Trophoblast cell (in vitro differentiated cells and primary cell): ENCODE measurements around the gene GHR.

Experiments
- DNase-seq, 2 donors: peaks; one replicate each; pipeline ENCODE4 v3.0.0-alpha.2; 2016
- H2AFZ ChIP-seq: 2 replicates; pipeline ENCODE4 v1.6.1; 2013; ENCODE audit warnings: low read length, moderate library complexity, mild to moderate bottlenecking; ENCODE audit not compliant: insufficient read depth, poor library complexity
- H2AK5ac ChIP-seq: 2 replicates; pipeline ENCODE4 v1.6.1; 2013; ENCODE audit warnings: mild to moderate bottlenecking, low read length
- H2BK120ac ChIP-seq: 2 replicates; pipeline ENCODE4 v1.6.1; 2013; ENCODE audit warnings: low read length, mild to moderate bottlenecking, moderate library complexity; ENCODE audit not compliant: insufficient read depth, poor library complexity
- H2BK12ac ChIP-seq: 2 replicates; pipeline ENCODE4 v1.6.1; 2013; ENCODE audit warnings: mild to moderate bottlenecking, low read length, moderate library complexity
- H2BK5ac ChIP-seq: 2 replicates; pipeline ENCODE4 v1.6.1; 2013; ENCODE audit warnings: low read length, low read depth, moderate library complexity, mild to moderate bottlenecking; ENCODE audit not compliant: poor library complexity
- H3K14ac ChIP-seq: 2 replicates; pipeline ENCODE4 v1.6.1; 2013; ENCODE audit warnings: mild to moderate bottlenecking, low read length
- H3K18ac ChIP-seq: 2 replicates; pipeline ENCODE4 v1.6.1; 2013; ENCODE audit warnings: mild to moderate bottlenecking, low read length
- H3K23ac ChIP-seq: 2 replicates; pipeline ENCODE4 v1.6.1; 2013; ENCODE audit warnings: low read length
- H3K27ac ChIP-seq: 2 replicates; pipeline ENCODE4 v1.5.1; 2013; ENCODE audit warnings: low read depth, mild to moderate bottlenecking, inconsistent platforms, low read length, moderate library complexity
- H3K27me3 ChIP-seq: 2 replicates; pipeline ENCODE4 v1.6.1; 2013; ENCODE audit warnings: inconsistent platforms, mild to moderate bottlenecking, low read length, moderate library complexity; ENCODE audit not compliant: insufficient read depth
- H3K36me3 ChIP-seq, 2 experiments: 1 replicate in 1 of 2; 2 replicates in 1 of 2; pipeline ENCODE4 v1.6.1; 2013; ENCODE audit warnings: low read length in 2 of 2, mild to moderate bottlenecking in 2 of 2, moderate library complexity in 1 of 2; ENCODE audit not compliant: insufficient read depth in 2 of 2, control insufficient read depth in 1 of 2
- H3K4ac ChIP-seq: 2 replicates; pipeline ENCODE4 v1.6.1; 2013; ENCODE audit warnings: low read depth, mild to moderate bottlenecking, low read length, moderate library complexity
- H3K4me1 ChIP-seq, 2 experiments: 1 replicate in 1 of 2; 2 replicates in 1 of 2; pipeline ENCODE4 v1.6.1; 2013; ENCODE audit warnings: low read length in 2 of 2, mild to moderate bottlenecking in 2 of 2, moderate library complexity in 1 of 2; ENCODE audit not compliant: insufficient read depth in 2 of 2, control insufficient read depth in 1 of 2
- H3K4me2 ChIP-seq: 2 replicates; pipeline ENCODE4 v1.6.1; 2013; ENCODE audit warnings: inconsistent platforms, mild to moderate bottlenecking, low read length, moderate library complexity
- H3K4me3 ChIP-seq: 2 replicates; pipeline ENCODE4 v1.5.1; 2013; ENCODE audit warnings: mild to moderate bottlenecking, low read depth, low read length, inconsistent platforms
- H3K79me1 ChIP-seq: one replicate; pipeline ENCODE4 v1.6.1; 2013; ENCODE audit warnings: low read length
- H3K79me2 ChIP-seq: 2 replicates; pipeline ENCODE4 v1.6.1; 2013; ENCODE audit warnings: low read length, mild to moderate bottlenecking; ENCODE audit not compliant: control insufficient read depth, insufficient read depth, poor library complexity
- H3K9ac ChIP-seq: 2 replicates; pipeline ENCODE4 v1.6.1; 2013; ENCODE audit warnings: mild to moderate bottlenecking, low read length
- H3K9me3 ChIP-seq: 2 replicates; pipeline ENCODE4 v1.6.1; 2013; ENCODE audit warnings: low read depth, mild to moderate bottlenecking, control low read depth, inconsistent platforms, low read length; ENCODE audit not compliant: insufficient read depth
- H4K12ac ChIP-seq: 2 replicates; pipeline ENCODE4 v1.6.1; 2013; ENCODE audit warnings: low read depth, mild to moderate bottlenecking, low read length, moderate library complexity
- H4K8ac ChIP-seq: 2 replicates; pipeline ENCODE4 v1.6.1; 2013; ENCODE audit warnings: low read depth, mild to moderate bottlenecking, low read length, moderate library complexity
- H4K91ac ChIP-seq: one replicate; pipeline ENCODE4 v1.6.1; 2013; ENCODE audit warnings: low read depth, mild to moderate bottlenecking, low read length, moderate library complexity
- WGBS: extraction: QIAGEN DNeasy Blood & Tissue Kit; methylation state at CpG from one replicate; pipeline ENCODE4 v1.1.7; 2013; ENCODE audit warnings: missing lambda C conversion rate; ENCODE audit not compliant: insufficient read length, insufficient coverage; ENCODE audit errors: extremely low coverage; 5-methylcytosine and 5-hydroxymethylcytosine counted together

Gene GHR

GRCh38 chr5:42749020-42749419 is 325.8 kb downstream of the GHR start:
- Histone ChIP-seq H3K27me3 (no peaks in the 10 kb centered on the region), H3K27ac (no peak overlapping the region), H3K4me2 (no peak overlapping the region), H2BK5ac (no peak overlapping the region), H3K4me1 (no peaks in the 10 kb centered on the region), H2BK120ac (no peak overlapping the region), H3K4me3 (no peak overlapping the region), H3K9me3 (no peaks in the 10 kb centered on the region), H2AFZ (no peak overlapping the region), H3K36me3 (no peaks in the 10 kb centered on the region), H4K8ac (no peak overlapping the region), H4K91ac (no peak overlapping the region), H3K14ac (no peak overlapping the region), H2BK12ac (no peak overlapping the region), H3K9ac (no peak overlapping the region), H2AK5ac (no peak overlapping the region), H3K23ac (no peak overlapping the region), H3K79me2 (no peaks in the 10 kb centered on the region), H3K4ac (no peak overlapping the region), H3K18ac (no peak overlapping the region), H4K12ac (no peak overlapping the region), H3K79me1 (no peaks in the 10 kb centered on the region)
- DNase-seq = no peak

DNA sequence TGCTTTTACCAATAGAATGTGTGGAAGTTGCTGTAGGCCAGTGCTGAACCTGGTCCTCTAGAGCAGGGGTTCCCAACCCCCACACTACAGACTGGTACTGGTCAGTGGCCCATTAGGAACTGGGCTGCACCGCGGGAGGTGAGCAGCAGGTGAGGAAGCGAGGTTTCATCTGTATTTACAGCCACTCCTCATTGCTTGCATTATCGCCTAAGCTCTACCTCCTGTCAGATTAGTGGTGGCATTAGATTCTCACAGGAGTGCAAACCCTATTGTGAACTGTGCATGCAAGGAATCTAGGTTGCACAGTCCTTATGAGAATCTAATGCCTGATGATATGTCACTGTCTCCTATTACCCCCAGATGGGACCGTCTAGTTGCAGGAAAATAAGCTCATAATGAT is 327.3 kb downstream of the GHR start:
- whole genome bisulfite sequencing = no CpG with 5 or more reads among the region's 5 CpGs
- no peak overlapping the region for H3K23ac ChIP-seq

DNA sequence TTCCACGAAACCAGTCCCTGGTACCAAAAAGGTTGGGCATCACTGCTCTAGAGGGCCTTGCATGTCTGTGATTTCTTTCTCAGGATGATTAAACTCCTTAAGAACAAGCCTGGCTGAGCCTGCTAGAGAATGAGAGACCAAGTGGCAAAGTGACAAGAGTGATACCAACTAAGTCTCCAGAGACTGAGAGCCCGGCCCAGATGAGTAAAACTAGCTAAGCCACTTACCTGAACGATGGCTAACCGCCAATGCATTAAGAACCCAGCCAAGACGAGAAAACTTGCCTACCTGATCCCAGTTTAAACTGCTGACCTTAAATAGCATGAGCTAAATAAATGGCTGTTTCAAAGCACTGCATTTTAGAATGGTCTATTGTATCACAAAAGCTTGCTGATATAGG is 327.8 kb downstream of the GHR start:
- Histone ChIP-seq H2AK5ac (no peak overlapping the region), H2BK12ac (no peak overlapping the region), H2AFZ (no peak overlapping the region), H3K9me3 (no peaks in the 10 kb centered on the region), H3K4me3 (no peak overlapping the region), H2BK120ac (no peak overlapping the region), H3K4me2 (no peak overlapping the region), H3K23ac (no peak overlapping the region), H3K79me1 (no peaks in the 10 kb centered on the region), H4K91ac (no peak overlapping the region), H3K18ac (no peak overlapping the region), H3K4ac (no peak overlapping the region), H3K27ac (no peak overlapping the region), H3K27me3 (no peaks in the 10 kb centered on the region), H3K9ac (no peak overlapping the region), H2BK5ac (no peak overlapping the region), H3K14ac (no peak overlapping the region), H3K36me3 (no peaks in the 10 kb centered on the region), H3K79me2 (no peaks in the 10 kb centered on the region), H4K12ac (no peak overlapping the region), H4K8ac (no peak overlapping the region), H3K4me1 (no peaks in the 10 kb centered on the region)
- no CpG with 5 or more reads among the region's 5 CpGs for WGBS
- DNase-seq = no peak

More for the DNA sequence above, 327.3 kb downstream of the GHR start:
- H2AFZ ChIP-seq = no peak overlapping the region
- H2BK5ac ChIP-seq = no peak overlapping the region
- no peak overlapping the region for H3K9ac ChIP-seq
- no peaks in the 10 kb centered on the region for H3K79me1 ChIP-seq
- H3K18ac ChIP-seq = no peak overlapping the region
- H3K79me2 ChIP-seq = no peaks in the 10 kb centered on the region
- H3K9me3 ChIP-seq = no peaks in the 10 kb centered on the region
- H4K8ac ChIP-seq = no peak overlapping the region
- no peak overlapping the region for H3K14ac ChIP-seq
- H3K27ac ChIP-seq = no peak overlapping the region
- H2BK120ac ChIP-seq = no peak overlapping the region
- no peaks in the 10 kb centered on the region for H3K36me3 ChIP-seq
- no peaks in the 10 kb centered on the region for H3K27me3 ChIP-seq
- H2BK12ac ChIP-seq = no peak overlapping the region
- no peak overlapping the region for H4K91ac ChIP-seq
- H4K12ac ChIP-seq = no peak overlapping the region
- H2AK5ac ChIP-seq = no peak overlapping the region
- no peaks in the 10 kb centered on the region for H3K4me1 ChIP-seq
- no peak overlapping the region for H3K4ac ChIP-seq
- H3K4me2 ChIP-seq = no peak overlapping the region
- no peak for DNase-seq
- H3K4me3 ChIP-seq = no peak overlapping the region

DNA sequence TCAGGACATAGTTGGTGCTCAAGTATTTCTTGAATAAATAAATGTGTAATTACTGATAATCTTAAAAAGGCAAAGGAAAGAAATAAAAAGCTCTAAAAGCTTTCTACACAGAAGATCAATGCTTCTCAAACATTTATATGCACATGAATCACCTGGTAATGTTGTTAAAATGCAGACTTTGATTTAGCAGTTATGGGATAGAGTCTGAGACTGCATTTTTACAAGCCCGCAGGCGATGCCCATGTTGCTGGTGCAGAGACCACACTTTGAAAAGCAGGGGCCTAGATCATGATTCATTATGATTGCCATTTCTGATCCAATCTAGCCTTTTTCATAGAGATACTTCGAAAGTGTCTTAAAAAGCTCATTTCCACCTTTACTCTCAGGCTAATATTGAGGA is 329.9 kb downstream of the GHR start:
- Histone ChIP-seq H2BK5ac (no peak overlapping the region), H3K79me1 (no peaks in the 10 kb centered on the region), H2AFZ (no peak overlapping the region), H2AK5ac (no peak overlapping the region), H3K18ac (no peak overlapping the region), H3K27me3 (no peaks in the 10 kb centered on the region), H3K4ac (no peak overlapping the region), H3K27ac (no peak overlapping the region), H2BK120ac (no peak overlapping the region), H2BK12ac (no peak overlapping the region), H4K8ac (no peak overlapping the region), H4K12ac (no peak overlapping the region), H3K23ac (no peak overlapping the region), H3K79me2 (no peaks in the 10 kb centered on the region), H4K91ac (no peak overlapping the region), H3K36me3 (no peaks in the 10 kb centered on the region), H3K4me3 (no peak overlapping the region), H3K14ac (no peak overlapping the region), H3K4me1 (peaks cover 0 to 4% of the 10 kb centered on the region in 2 experiments), H3K4me2 (no peak overlapping the region), H3K9me3 (no peaks in the 10 kb centered on the region), H3K9ac (no peak overlapping the region)
- no CpG with 5 or more reads among the region's 3 CpGs for WGBS
- DNase-seq = no peak
